IMR-90 (cell line): ENCODE measurements around the gene PLPP1. TPM values are rescaled to one million over a fixed set of nuclear protein-coding genes. Genes with fewer than 3 reads are reported as not detected.

ENCODE experiments used
- ATAC-seq: fragments of 200-7000 bp; cut with Tn5 transposase; 2 replicates; pipeline ENCODE4 v1.9.1; 2020; ENCODE audit warnings: low read depth, mild to moderate bottlenecking, moderate library complexity
- BruUV-seq: library from RNA; stranded (reverse); fragments of 400-500 nt; replicated peaks from 2 replicates; lab custom pipeline; 2021; lab: Mats Ljungman, UMichigan
- CTCF ChIA-PET: fragments of 300-600 bp; formaldehyde crosslinking; extraction: SDS; loops from one replicate; lab custom pipeline; 2021; ENCODE audit warnings: antibody characterized with exemption; lab: Yijun Ruan, JAX
- POLR2A ChIA-PET: fragments of 300-600 bp; sonication (Branson Sonifier 250); formaldehyde crosslinking; loops from one replicate; lab custom pipeline; 2022; ENCODE audit warnings: antibody characterized with exemption; ENCODE audit not compliant: unreplicated experiment; lab: Charles Lee
- DNase-seq: peaks from one replicate; pipeline ENCODE4 v3.0.0; 2013
- H2AFZ ChIP-seq: replicated peaks from 2 replicates; pipeline ENCODE3; 2013; ENCODE audit warnings: low read length, mild to moderate bottlenecking; ENCODE audit not compliant: poor library complexity
- H2AK5ac ChIP-seq: 2 replicates; pipeline ENCODE4 v1.6.1; 2013; ENCODE audit warnings: low read depth, low read length, inconsistent platforms
- H2AK9ac ChIP-seq: replicated peaks from 2 replicates; pipeline ENCODE3; 2013; ENCODE audit warnings: mild to moderate bottlenecking, low read depth, low read length, moderate library complexity; ENCODE audit not compliant: poor library complexity
- H2BK120ac ChIP-seq: 2 replicates; pipeline ENCODE4 v1.6.1; 2013; ENCODE audit warnings: low read depth, low read length, inconsistent platforms
- H2BK15ac ChIP-seq: 3 replicates; pipeline ENCODE4 v1.6.1; 2013; ENCODE audit warnings: low read depth, low read length, inconsistent platforms
- H2BK20ac ChIP-seq: 2 replicates; pipeline ENCODE4 v1.6.1; 2013; ENCODE audit warnings: low read depth, mild to moderate bottlenecking, inconsistent platforms, low read length, moderate library complexity
- H2BK5ac ChIP-seq: 2 replicates; pipeline ENCODE4 v1.6.1; 2013; ENCODE audit warnings: mild to moderate bottlenecking, low read depth, low read length, inconsistent platforms; ENCODE audit not compliant: poor library complexity, severe bottlenecking
- H3K14ac ChIP-seq: replicated peaks from 2 replicates; pipeline ENCODE4 v1.6.1; 2013; ENCODE audit warnings: low read depth, low read length, inconsistent platforms
- H3K18ac ChIP-seq: 2 replicates; pipeline ENCODE4 v1.6.1; 2013; ENCODE audit warnings: low read depth, low read length, control low read depth
- H3K23ac ChIP-seq: 2 replicates; pipeline ENCODE4 v1.6.1; 2013; ENCODE audit warnings: low read depth, low read length, inconsistent platforms
- H3K27ac ChIP-seq: 2 replicates; pipeline ENCODE4 v1.5.1; 2013; ENCODE audit warnings: mild to moderate bottlenecking, control low read depth, low read length; ENCODE audit not compliant: insufficient read depth
- H3K27me3 ChIP-seq: 2 replicates; pipeline ENCODE4 v1.6.1; 2013; ENCODE audit warnings: low read length; ENCODE audit not compliant: control insufficient read depth, insufficient read depth
- H3K36me3 ChIP-seq: 2 replicates; pipeline ENCODE4 v1.6.1; 2013; ENCODE audit warnings: low read length, mixed read lengths; ENCODE audit not compliant: control insufficient read depth, insufficient read depth
- H3K4ac ChIP-seq: 2 replicates; pipeline ENCODE4 v1.6.1; 2013; ENCODE audit warnings: low read depth, low read length, inconsistent platforms
- H3K4me1 ChIP-seq: 2 replicates; pipeline ENCODE4 v1.6.1; 2013; ENCODE audit warnings: low read length, mixed read lengths; ENCODE audit not compliant: control insufficient read depth, insufficient read depth
- H3K4me2 ChIP-seq: 2 replicates; pipeline ENCODE4 v1.6.1; 2013; ENCODE audit warnings: low read depth, mild to moderate bottlenecking, control low read depth, low read length, moderate library complexity
- H3K4me3 ChIP-seq: 2 replicates; pipeline ENCODE4 v1.5.1; 2013; ENCODE audit warnings: low read depth, mild to moderate bottlenecking, control low read depth, low read length, moderate library complexity; ENCODE audit not compliant: insufficient read depth
- H3K56ac ChIP-seq: 2 replicates; pipeline ENCODE4 v1.6.1; 2013; ENCODE audit warnings: low read length, inconsistent platforms; ENCODE audit not compliant: insufficient read depth; ENCODE audit errors: extremely low read depth
- H3K79me1 ChIP-seq, 2 experiments: 2 replicates each; pipeline ENCODE4 v1.6.1; 2013; ENCODE audit warnings: low read length in 2 of 2, inconsistent platforms in 1 of 2, low read depth in 1 of 2
- H3K9ac ChIP-seq: 2 replicates; pipeline ENCODE4 v1.6.1; 2013; ENCODE audit warnings: low read depth, low read length, control low read depth
- H3K9me1 ChIP-seq: 2 replicates; pipeline ENCODE4 v1.6.1; 2013; ENCODE audit warnings: low read length, inconsistent platforms; ENCODE audit not compliant: insufficient read depth
- H3K9me3 ChIP-seq: 2 replicates; pipeline ENCODE4 v1.6.1; 2013; ENCODE audit warnings: low read length; ENCODE audit not compliant: control insufficient read depth, insufficient read depth
- H4K20me1 ChIP-seq: 2 replicates; pipeline ENCODE4 v1.6.1; 2013; ENCODE audit warnings: low read length, inconsistent platforms; ENCODE audit not compliant: insufficient read depth
- H4K5ac ChIP-seq: 2 replicates; pipeline ENCODE4 v1.6.1; 2013; ENCODE audit warnings: mild to moderate bottlenecking, low read depth, low read length, control low read depth
- H4K8ac ChIP-seq, 2 experiments: 2 replicates each; pipeline ENCODE4 v1.6.1; 2013; ENCODE audit warnings: low read depth in 2 of 2, low read length in 2 of 2, control low read depth in 1 of 2, inconsistent platforms in 1 of 2
- H4K91ac ChIP-seq: 2 replicates; pipeline ENCODE4 v1.6.1; 2013; ENCODE audit warnings: low read depth, low read length, inconsistent platforms; ENCODE audit not compliant: insufficient read depth
- BHLHE40 ChIP-seq: fragments of 150-350 bp; IDR thresholded peaks from 2 replicates; pipeline ENCODE4 v1.6.1; 2016; ENCODE audit warnings: mild to moderate bottlenecking, low read depth, low read length
- CEBPB ChIP-seq: IDR thresholded peaks from 2 replicates; pipeline ENCODE4 v1.6.1; 2012; ENCODE audit warnings: low read depth, low read length, improper control_type of control experiment
- CHD1 ChIP-seq: IDR thresholded peaks from 2 replicates; pipeline ENCODE4 v1.6.1; 2012; ENCODE audit warnings: low read depth, low read length, improper control_type of control experiment
- CTCF ChIP-seq: conservative IDR thresholded peaks from 2 replicates; pipeline ENCODE4 v1.5.1; 2012; ENCODE audit warnings: mild to moderate bottlenecking, low read depth, low read length, improper control_type of control experiment
- ELK1 ChIP-seq: fragments of 150-350 bp; IDR thresholded peaks from 2 replicates; pipeline ENCODE4 v1.6.1; 2016; ENCODE audit warnings: low read depth, mild to moderate bottlenecking, low read length, moderate library complexity, borderline replicate concordance
- FOS ChIP-seq: fragments of 150-350 bp; IDR thresholded peaks from 2 replicates; pipeline ENCODE4 v1.6.1; 2016; ENCODE audit warnings: low read depth, low read length
- MAFK ChIP-seq: IDR thresholded peaks from 2 replicates; pipeline ENCODE4 v1.6.1; 2012; ENCODE audit warnings: low read depth, low read length, improper control_type of control experiment
- MAZ ChIP-seq: IDR thresholded peaks from 2 replicates; pipeline ENCODE4 v1.6.1; 2012; ENCODE audit warnings: low read depth, mild to moderate bottlenecking, low read length, improper control_type of control experiment, moderate library complexity, borderline replicate concordance
- MXI1 ChIP-seq: IDR thresholded peaks from 2 replicates; pipeline ENCODE4 v1.6.1; 2012; ENCODE audit warnings: low read depth, mild to moderate bottlenecking, low read length, moderate library complexity, borderline replicate concordance
- NFE2L2 ChIP-seq: fragments of 150-350 bp; IDR thresholded peaks from 2 replicates; pipeline ENCODE4 v1.6.1; 2016; ENCODE audit warnings: low read depth, mild to moderate bottlenecking, low read length
- POLR2A ChIP-seq: IDR thresholded peaks from 2 replicates; pipeline ENCODE4 v1.6.1; 2012; ENCODE audit warnings: mild to moderate bottlenecking, low read depth, low read length
- RAD21 ChIP-seq: IDR thresholded peaks from 2 replicates; pipeline ENCODE4 v1.6.1; 2012; ENCODE audit warnings: low read length, improper control_type of control experiment
- RCOR1 ChIP-seq: IDR thresholded peaks from 2 replicates; pipeline ENCODE4 v1.6.1; 2012; ENCODE audit warnings: mild to moderate bottlenecking, low read length, improper control_type of control experiment; ENCODE audit not compliant: insufficient replicate concordance
- RFX5 ChIP-seq: IDR thresholded peaks from 2 replicates; pipeline ENCODE4 v1.8.0; 2012; ENCODE audit warnings: low read depth, mild to moderate bottlenecking, low read length, moderate library complexity
- SMC3 ChIP-seq: fragments of 150-350 bp; IDR thresholded peaks from 2 replicates; pipeline ENCODE4 v1.6.1; 2016; ENCODE audit warnings: low read depth, mild to moderate bottlenecking, antibody characterized with exemption, low read length, moderate library complexity
- USF2 ChIP-seq: fragments of 150-350 bp; IDR thresholded peaks from 2 replicates; pipeline ENCODE4 v1.6.1; 2017; ENCODE audit warnings: mild to moderate bottlenecking, antibody characterized with exemption, low read length, low read depth
- WGBS, 2 experiments: methylation state at CpG; one replicate each; pipeline versions ENCODE4 v1.1.5 to v1.1.7; 2013; ENCODE audit warnings: missing lambda C conversion rate in 2 of 2; ENCODE audit not compliant: insufficient read length in 1 of 2; ENCODE audit errors: extremely low coverage in 2 of 2; 5-methylcytosine and 5-hydroxymethylcytosine counted together
- dilution Hi-C: fragments of 300-500 bp; cut with HindIII; formaldehyde crosslinking; loops from one replicate; pipeline ENCODE4 v1.14.3; 2018; ENCODE audit warnings: low sequenced_read_pairs; ENCODE audit not compliant: unreplicated experiment
- in situ Hi-C: fragments of 300-500 bp; cut with MboI; formaldehyde crosslinking; loops from 3 replicates; pipeline ENCODE4 v1.14.3; 2019; ENCODE audit warnings: low sequenced_read_pairs, inconsistent platforms, mixed read lengths
- intact Hi-C: fragments of 100-400 bp; cut with micrococcal nuclease; formaldehyde crosslinking; loops from 2 replicates; pipeline ENCODE4 v1.10.0; 2022
- polyA plus RNA-seq, 3 experiments: library from polyadenylated mRNA; depleted of rRNA; stranded (reverse); fragments of >200 nt; gene quantifications; 2 replicates each; pipeline ENCODE4 v1.2.3, GENCODE V29; 2012; ENCODE audit warnings: low replicate concordance in 1 of 3
- total RNA-seq: library from RNA; depleted of rRNA; stranded (reverse); fragments of >200 nt; gene quantifications from 2 replicates; pipeline ENCODE4 v1.2.3, GENCODE V29; 2012

The PLPP1 gene
- total and polyA plus RNA-seq, 2 of the 4 experiments (the other 2 are of a cell fraction): 19.2 to 21.3 TPM

- Histone ChIP-seq H3K4ac (no peak overlapping the region), H3K9me1 (no peaks in the 10 kb centered on the region), H3K9ac (no peak overlapping the region), H2BK120ac (no peak overlapping the region), H4K91ac (no peak overlapping the region), H3K4me2 (no peak overlapping the region), H2BK5ac (no peak overlapping the region), H4K20me1 (no peaks in the 10 kb centered on the region), H3K27ac (no peak overlapping the region), H3K36me3 (peaks cover 13% of the 10 kb centered on the region), H2AK9ac (no peak overlapping the region), H3K4me3 (no peak overlapping the region), H3K56ac (no peak overlapping the region), H2AK5ac (no peak overlapping the region), H3K27me3 (no peaks in the 10 kb centered on the region), H3K18ac (no peak overlapping the region), H4K5ac (no peak overlapping the region), H3K9me3 (no peaks in the 10 kb centered on the region), H4K8ac (no peak overlapping the region), H3K79me1 (0 out of 4 replicates have a peak, but pooled peaks cover 2 to 3% of the 10 kb centered on the region in 2 experiments), H3K23ac (no peak overlapping the region), H3K14ac (no peak overlapping the region), H2BK20ac (no peak overlapping the region), H2BK15ac (no peak overlapping the region), H3K4me1 (0 out of 2 replicates have a peak, but pooled peaks cover 2% of the 10 kb centered on the region), H2AFZ (no peak overlapping the region)
- TF ChIP-seq RCOR1 (no peak), BHLHE40 (no peak), ELK1 (no peak), CEBPB (no peak), USF2 (no peak), CHD1 (no peak), MXI1 (no peak), MAFK (no peak), MAZ (no peak), RFX5 (no peak), CTCF (no peak), FOS (no peak), SMC3 (no peak), RAD21 (no peak), POLR2A (no peak), NFE2L2 (no peak)
- WGBS, 2 experiments: no CpG with 5 or more reads among the region's 3 CpGs
- POLR2A ChIA-PET: no interaction called here
- no TSS peak for BruUV-seq
- in situ Hi-C loops (no loop called here), intact Hi-C loops (loop anchor here (1.0 to 5.0 kb wide), 3 partner anchors 127 to 514 kb away; partner anchors contain the start of gene PLPP1), dilution Hi-C loops (no loop called here)
- CTCF ChIA-PET: no interaction called here
- ATAC-seq (no peak), DNase-seq (no peak)
Observed at GRCh38 chr5:55407984-55408383, 126.8 kb downstream of the PLPP1 start.
